DMS79 treated with DMSO at 0.1 percent for 48 hours (cell line): ENCODE measurements around the gene SLC5A4.
"Not testable (repeated sequence)": the region's sequence is repeated elsewhere in the genome, so short reads cannot be mapped to it uniquely, and the experiment has no call there.

Experiments
- DNase-seq: peaks from one replicate; lab custom pipeline; 2025; lab: John Stamatoyannopoulos, UW

SLC5A4 gene

GRCh38 chr22:32199961-32200360 is 55.2 kb downstream of the SLC5A4 start:
- DNase-seq = no peak

GRCh38 chr22:32199341-32199740 is 55.8 kb downstream of the SLC5A4 start:
- DNase-seq = no peak

GRCh38 chr22:32197553-32198226 is 57.5 kb downstream of the SLC5A4 start:
- not testable (repeated sequence) for DNase-seq

- DNase-seq = not testable (repeated sequence)
Measured at GRCh38 chr22:32195900-32196299, 59.2 kb downstream of the SLC5A4 start.

- DNase-seq = not testable (repeated sequence)
Measured at GRCh38 chr22:32193346-32193745, 61.8 kb downstream of the SLC5A4 start.

- not testable (repeated sequence) for DNase-seq
Measured at GRCh38 chr22:32191021-32191420, 64.1 kb downstream of the SLC5A4 start.

GRCh38 chr22:32185821-32186220 is 69.3 kb downstream of the SLC5A4 start:
- no peak for DNase-seq

- no peak for DNase-seq
Measured at GRCh38 chr22:32183625-32184024, 71.5 kb downstream of the SLC5A4 start.

- no peak for DNase-seq
Measured at GRCh38 chr22:32181043-32181442, 74.1 kb downstream of the SLC5A4 start.

- DNase-seq = no peak
Measured at GRCh38 chr22:32177221-32177765, 77.9 kb downstream of the SLC5A4 start.

GRCh38 chr22:32175683-32176644 is 79.2 kb downstream of the SLC5A4 start:
- no peak for DNase-seq

- DNase-seq = no peak
Measured at GRCh38 chr22:32175115-32175514, 80.0 kb downstream of the SLC5A4 start.
